Fibroblast of upper back skin (primary cell): ENCODE measurements around the gene MACF1.
"Not testable (repeated sequence)": the region's sequence is repeated elsewhere in the genome, so short reads cannot be mapped to it uniquely, and the experiment has no call there.

Experiments
- DNase-seq: peaks from one replicate; pipeline ENCODE4 v3.0.0-alpha.2; 2013

Gene MACF1

GRCh38 chr1:39474810-39475209 lies 270.3 kb downstream of the MACF1 start:
- DNase-seq: no peak

GRCh38 chr1:39475551-39475950 lies 271.1 kb downstream of the MACF1 start:
- DNase-seq: not testable (repeated sequence)

GRCh38 chr1:39478126-39478915 lies 273.8 kb downstream of the MACF1 start:
- DNase-seq: peak; percentile 61

- no peak for DNase-seq
Measured at GRCh38 chr1:39481289-39481688, 276.8 kb downstream of the MACF1 start.

GRCh38 chr1:39483276-39483675 lies 278.8 kb downstream of the MACF1 start:
- no peak for DNase-seq

GRCh38 chr1:39484564-39484963 lies 280.1 kb downstream of the MACF1 start:
- no peak for DNase-seq

- no peak for DNase-seq
Measured at GRCh38 chr1:39485046-39485803, 280.7 kb downstream of the MACF1 start.

- DNase-seq: no peak
Measured at GRCh38 chr1:39488012-39488545, 283.6 kb downstream of the MACF1 start.

- no peak for DNase-seq
Measured at GRCh38 chr1:39488793-39489566, 284.5 kb downstream of the MACF1 start.

GRCh38 chr1:39489567-39490239 lies 285.2 kb downstream of the MACF1 start:
- DNase-seq: no peak

- DNase-seq: no peak
Measured at GRCh38 chr1:39490596-39491145, 286.2 kb downstream of the MACF1 start.

- no peak for DNase-seq
Measured at GRCh38 chr1:39491146-39491921, 286.8 kb downstream of the MACF1 start, which contains the start of gene BMP8A. BMP8A (plus strand) TSS chr1:39491636; CDS start chr1:39491992, 356 bp downstream.

- not testable (repeated sequence) for DNase-seq
Measured at GRCh38 chr1:39492118-39493042, 287.9 kb downstream of the MACF1 start.

- DNase-seq: not testable (repeated sequence)
Measured at GRCh38 chr1:39493043-39493810, 288.7 kb downstream of the MACF1 start.

GRCh38 chr1:39494671-39495410 lies 290.3 kb downstream of the MACF1 start:
- DNase-seq: no peak

- DNase-seq: not testable (repeated sequence)
Measured at GRCh38 chr1:39496520-39496919, 292.0 kb downstream of the MACF1 start.

GRCh38 chr1:39497585-39497984 lies 293.1 kb downstream of the MACF1 start:
- no peak for DNase-seq

GRCh38 chr1:39498096-39498710 lies 293.7 kb downstream of the MACF1 start:
- not testable (repeated sequence) for DNase-seq
